Activated CD8-positive, alpha-beta T cell treated with anti-CD3 and anti-CD28 coated beads, Interleukin-2, amount 10 ng/mL, durations not matched to agents 7 days and 5 days (primary cell): ENCODE data around the gene PARD3B. TPM values are rescaled to one million over a fixed set of nuclear protein-coding genes. Genes with fewer than 3 reads are reported as not detected.

Experiments
- ATAC-seq: fragments of 150-1000 bp; cut with Tn5 transposase; one replicate; pipeline ENCODE4 v1.10.0; 2021; ENCODE audit warnings: moderate library complexity
- CTCF ChIA-PET: fragments of 350-600 bp; sonication (Branson Sonifier 250); formaldehyde crosslinking; loops from one replicate; lab custom pipeline; 2021; ENCODE audit warnings: antibody characterized with exemption; lab: Charles Lee
- POLR2A ChIA-PET: fragments of 350-600 bp; sonication (Branson Sonifier 250); formaldehyde crosslinking; loops from one replicate; lab custom pipeline; 2021; ENCODE audit warnings: antibody characterized with exemption; lab: Charles Lee
- DNase-seq: peaks from one replicate; pipeline ENCODE4 v3.0.0-alpha.2; 2020
- H3K27ac Mint-ChIP-seq: one replicate; pipeline ENCODE4 v1.8.0; 2021; ENCODE audit warnings: mild to moderate bottlenecking, mixed read lengths
- H3K27me3 Mint-ChIP-seq: one replicate; pipeline ENCODE4 v1.8.0; 2021; ENCODE audit warnings: low read depth, mixed read lengths
- H3K36me3 Mint-ChIP-seq: one replicate; pipeline ENCODE4 v1.8.0; 2021; ENCODE audit warnings: low read depth, mixed read lengths
- H3K4me1 Mint-ChIP-seq: one replicate; pipeline ENCODE4 v1.8.0; 2021; ENCODE audit warnings: low read depth, mixed read lengths
- H3K4me3 Mint-ChIP-seq: one replicate; pipeline ENCODE4 v1.8.0; 2021; ENCODE audit warnings: mild to moderate bottlenecking, mixed read lengths
- H3K9me3 Mint-ChIP-seq: one replicate; pipeline ENCODE4 v1.8.0; 2022; ENCODE audit warnings: mixed read lengths; ENCODE audit not compliant: insufficient read depth
- total RNA-seq, 2 experiments: library from RNA; stranded (reverse); gene quantifications; one replicate each; pipeline ENCODE4 v1.2.3, GENCODE V29; 2021

The PARD3B gene
- total RNA-seq, 2 experiments from 2014 or later: 0.76 to 1.0 TPM

GRCh38 chr2:205657579-205657978 is 1112.3 kb downstream of the PARD3B start:
- H3K27me3 Mint-ChIP-seq: peaks cover 6% of the 10 kb centered on the region
- no peak overlapping the region for H3K27ac Mint-ChIP-seq
- ChIA-PET CTCF (interaction anchor here (7.0 kb wide), 1 partner anchor 18 kb away, joined by 35 read pairs; no protein-coding TSS in a partner anchor), POLR2A (no interaction called here)
- H3K4me1 Mint-ChIP-seq: peaks cover 23% of the 10 kb centered on the region
- H3K9me3 Mint-ChIP-seq: no peaks in the 10 kb centered on the region
- H3K36me3 Mint-ChIP-seq: no peaks in the 10 kb centered on the region
- DNase-seq (no peak), ATAC-seq (no peak)
- H3K4me3 Mint-ChIP-seq: no peak overlapping the region

- Mint-ChIP-seq H3K4me1 (peaks cover 25% of the 10 kb centered on the region), H3K4me3 (no peak overlapping the region), H3K27ac (no peak overlapping the region), H3K36me3 (no peaks in the 10 kb centered on the region), H3K9me3 (no peaks in the 10 kb centered on the region), H3K27me3 (peaks cover 6% of the 10 kb centered on the region)
- CTCF ChIA-PET: interaction anchor here (7.0 kb wide), 1 partner anchor 17 kb away, joined by 35 read pairs; no protein-coding TSS in a partner anchor
- DNase-seq (no peak), ATAC-seq (no peak)
- POLR2A ChIA-PET: no interaction called here
Measured at GRCh38 chr2:205658068-205658467, 1112.8 kb downstream of the PARD3B start.

GRCh38 chr2:205658572-205658971 is 1113.3 kb downstream of the PARD3B start:
- ChIA-PET CTCF (interaction anchor here (7.0 kb wide), 1 partner anchor 17 kb away, joined by 35 read pairs; no protein-coding TSS in a partner anchor), POLR2A (no interaction called here)
- H3K27me3 Mint-ChIP-seq: peaks cover 10% of the 10 kb centered on the region
- ATAC-seq (no peak), DNase-seq (no peak)
- H3K27ac Mint-ChIP-seq: no peak overlapping the region
- H3K4me3 Mint-ChIP-seq: no peak overlapping the region
- H3K9me3 Mint-ChIP-seq: no peaks in the 10 kb centered on the region
- peaks cover 25% of the 10 kb centered on the region for H3K4me1 Mint-ChIP-seq
- no peaks in the 10 kb centered on the region for H3K36me3 Mint-ChIP-seq

GRCh38 chr2:205659922-205660321 is 1114.6 kb downstream of the PARD3B start:
- Mint-ChIP-seq H3K27ac (no peak overlapping the region), H3K36me3 (no peaks in the 10 kb centered on the region), H3K27me3 (peaks cover 10% of the 10 kb centered on the region), H3K9me3 (no peaks in the 10 kb centered on the region), H3K4me3 (no peak overlapping the region), H3K4me1 (peaks cover 25% of the 10 kb centered on the region)
- ATAC-seq (no peak), DNase-seq (no peak)
- CTCF ChIA-PET: interaction anchor here (1.4 to 7.0 kb wide), 2 partner anchors 15 to 245 kb away, joined by 3 to 35 read pairs; no protein-coding TSS in a partner anchor
- POLR2A ChIA-PET: interaction anchor here (0.5 kb wide), 1 partner anchor 175 kb away, joined by 4 read pairs; no protein-coding TSS in a partner anchor

- ATAC-seq: peak; percentile 93
- peak overlapping the region; percentile 65 for H3K27ac Mint-ChIP-seq
- POLR2A ChIA-PET: no interaction called here
- H3K4me3 Mint-ChIP-seq: no peak overlapping the region
- H3K27me3 Mint-ChIP-seq: peaks cover 6% of the 10 kb centered on the region
- DNase-seq: peak; percentile 71
- H3K36me3 Mint-ChIP-seq: no peaks in the 10 kb centered on the region
- peaks cover 25% of the 10 kb centered on the region for H3K4me1 Mint-ChIP-seq
- CTCF ChIA-PET: interaction anchor here (1.0 to 7.0 kb wide), 3 partner anchors 15 to 789 kb away, joined by 3 to 35 read pairs (median 4); no protein-coding TSS in a partner anchor
- H3K9me3 Mint-ChIP-seq: no peaks in the 10 kb centered on the region
Measured at GRCh38 chr2:205660521-205661124, 1115.3 kb downstream of the PARD3B start.

- Mint-ChIP-seq H3K4me3 (no peak overlapping the region), H3K36me3 (no peaks in the 10 kb centered on the region), H3K9me3 (no peaks in the 10 kb centered on the region), H3K4me1 (peaks cover 28% of the 10 kb centered on the region), H3K27me3 (peaks cover 8% of the 10 kb centered on the region), H3K27ac (no peak overlapping the region)
- no peak for DNase-seq
- no peak for ATAC-seq
- ChIA-PET POLR2A (no interaction called here), CTCF (interaction anchor here (1.0 to 7.0 kb wide), 3 partner anchors 14 to 790 kb away, joined by 3 to 35 read pairs (median 4); no protein-coding TSS in a partner anchor)
Measured at GRCh38 chr2:205661281-205661680, 1116.0 kb downstream of the PARD3B start.

- Mint-ChIP-seq H3K36me3 (no peaks in the 10 kb centered on the region), H3K4me3 (no peak overlapping the region), H3K4me1 (peaks cover 28% of the 10 kb centered on the region), H3K27me3 (peaks cover 10% of the 10 kb centered on the region), H3K27ac (no peak overlapping the region), H3K9me3 (peaks cover 2% of the 10 kb centered on the region)
- ChIA-PET CTCF (interaction anchor here (7.0 kb wide), 1 partner anchor 13 kb away, joined by 35 read pairs; no protein-coding TSS in a partner anchor), POLR2A (no interaction called here)
- ATAC-seq: no peak
- DNase-seq: no peak
Measured at GRCh38 chr2:205662206-205662965, 1117.1 kb downstream of the PARD3B start.

- ChIA-PET POLR2A (no interaction called here), CTCF (interaction anchor here (1.2 kb wide), 1 partner anchor 14 kb away, joined by 3 read pairs; no protein-coding TSS in a partner anchor)
- H3K4me3 Mint-ChIP-seq: no peak overlapping the region
- no peak for ATAC-seq
- DNase-seq: no peak
- H3K9me3 Mint-ChIP-seq: peaks cover 12% of the 10 kb centered on the region
- no peak overlapping the region for H3K27ac Mint-ChIP-seq
- H3K4me1 Mint-ChIP-seq: peaks cover 18% of the 10 kb centered on the region
- H3K36me3 Mint-ChIP-seq: peaks cover 2% of the 10 kb centered on the region
- peaks cover 10% of the 10 kb centered on the region for H3K27me3 Mint-ChIP-seq
Measured at GRCh38 chr2:205665791-205666190, 1120.5 kb downstream of the PARD3B start.
